Mesodermal cell (in vitro differentiated cells): ENCODE data around the gene KNOP1.
"Not testable (repeated sequence)": the region's sequence is repeated elsewhere in the genome, so short reads cannot be mapped to it uniquely, and the experiment has no call there.

ENCODE experiments used
- H3K27ac ChIP-seq: 2 replicates; pipeline ENCODE4 v1.7.0; 2013; ENCODE audit warnings: mild to moderate bottlenecking, low read depth, low read length, moderate library complexity; ENCODE audit not compliant: severe bottlenecking
- H3K36me3 ChIP-seq: 2 replicates; pipeline ENCODE4 v1.7.1; 2013; ENCODE audit warnings: mild to moderate bottlenecking, low read length, moderate library complexity; ENCODE audit not compliant: control insufficient read depth, insufficient read depth
- H3K4me1 ChIP-seq: one replicate; pipeline ENCODE4 v1.7.1; 2013; ENCODE audit warnings: mild to moderate bottlenecking, low read length; ENCODE audit not compliant: insufficient read depth, control insufficient read depth, poor library complexity, severe bottlenecking
- H3K4me3 ChIP-seq: 2 replicates; pipeline ENCODE4 v1.7.0; 2013; ENCODE audit warnings: low read length, control low read depth, mild to moderate bottlenecking; ENCODE audit not compliant: insufficient read depth, poor library complexity, severe bottlenecking; ENCODE audit errors: extremely low read depth
- H3K9me3 ChIP-seq: 2 replicates; pipeline ENCODE4 v1.7.1; 2013; ENCODE audit warnings: mild to moderate bottlenecking, low read length, moderate library complexity; ENCODE audit not compliant: control insufficient read depth
- WGBS, 2 experiments: methylation state at CpG; one replicate each; pipeline ENCODE4 v1.1.5; 2013; ENCODE audit warnings: missing lambda C conversion rate in 2 of 2; ENCODE audit not compliant: insufficient coverage in 2 of 2; 5-methylcytosine and 5-hydroxymethylcytosine counted together

Gene KNOP1

DNA sequence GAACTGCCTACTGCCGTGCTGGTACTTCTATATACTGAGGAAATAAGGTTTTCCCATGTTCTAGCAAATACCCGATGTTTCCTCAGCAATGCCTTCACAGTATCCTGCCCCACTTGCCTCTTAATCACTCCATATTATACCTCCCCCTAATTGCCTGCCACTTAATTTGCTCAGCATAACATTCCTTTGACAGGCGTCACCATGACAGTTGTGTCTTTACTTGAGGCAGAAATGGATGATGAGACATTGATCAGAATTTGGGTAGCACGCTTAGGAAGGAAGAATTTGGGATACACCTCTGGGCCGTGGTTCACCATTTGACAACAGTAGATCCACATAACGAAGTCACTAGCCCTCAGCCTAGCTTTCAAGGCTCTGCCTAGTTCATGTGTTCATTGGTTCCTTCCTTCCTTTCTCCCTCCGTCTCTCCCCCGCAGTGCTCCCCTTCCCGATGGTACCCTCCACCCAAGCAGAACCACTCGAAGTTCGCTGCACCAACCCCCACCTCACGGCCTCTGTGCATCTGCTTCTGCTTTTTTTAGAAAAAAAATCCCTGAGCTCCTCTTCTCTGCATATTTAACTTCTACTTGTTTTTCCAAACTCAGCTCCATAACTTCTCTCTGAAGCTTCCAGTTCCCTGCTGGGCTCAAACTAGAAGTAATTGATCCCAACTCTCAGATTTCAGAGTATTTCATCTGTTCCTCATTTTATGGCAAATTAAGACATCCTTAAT is 19.4 kb upstream of the KNOP1 start:
- Histone ChIP-seq H3K27ac (no peak overlapping the region), H3K36me3 (peaks cover 43% of the 10 kb centered on the region), H3K9me3 (no peaks in the 10 kb centered on the region), H3K4me1 (no peaks in the 10 kb centered on the region), H3K4me3 (no peak overlapping the region)
- 83 to 92% methylated on average over 10 of the region's 12 CpGs for WGBS, 2 experiments

DNA sequence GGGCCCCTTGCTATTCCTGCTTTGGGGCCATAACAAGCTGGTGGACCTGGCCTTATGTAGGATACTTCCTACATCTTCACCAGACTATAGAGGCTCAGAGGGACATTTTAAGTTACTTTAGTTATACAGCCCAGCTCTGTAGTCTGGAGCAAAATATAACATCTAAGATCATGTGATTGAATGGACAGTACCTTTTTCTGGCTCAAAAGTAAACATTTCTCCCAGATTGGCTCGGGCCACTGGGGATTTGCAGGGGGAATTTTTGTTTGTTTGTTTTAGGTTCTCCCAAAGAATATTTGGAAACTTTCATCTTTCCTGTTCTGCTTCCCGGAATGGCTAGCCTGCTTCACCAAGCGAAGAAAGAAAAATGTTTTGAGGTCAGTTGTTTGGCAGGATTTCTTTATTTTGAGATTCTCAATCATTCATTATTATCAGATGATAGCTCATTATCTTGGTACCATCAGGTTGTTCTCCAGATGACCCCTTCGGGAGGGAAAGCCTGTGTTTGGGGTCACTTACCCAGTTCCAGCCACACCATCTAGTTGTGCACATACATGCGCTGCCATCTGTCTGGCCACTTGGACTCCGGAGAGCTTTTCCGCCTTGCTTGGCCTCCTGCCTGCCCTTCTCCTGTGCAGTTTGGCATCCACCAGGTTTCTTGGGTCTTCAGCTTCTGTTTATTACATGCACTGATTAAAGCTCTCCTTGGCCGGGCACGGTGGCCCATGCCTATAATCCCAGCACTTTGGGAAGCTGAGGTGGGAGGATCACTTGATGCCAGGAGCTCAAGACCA is 17.2 kb upstream of the KNOP1 start:
- Histone ChIP-seq H3K9me3 (no peaks in the 10 kb centered on the region), H3K4me3 (no peak overlapping the region), H3K36me3 (peaks cover 43% of the 10 kb centered on the region), H3K4me1 (no peaks in the 10 kb centered on the region), H3K27ac (no peak overlapping the region)
- WGBS, 2 experiments = 93 to 100% methylated on average over 7 of the region's 9 CpGs

DNA sequence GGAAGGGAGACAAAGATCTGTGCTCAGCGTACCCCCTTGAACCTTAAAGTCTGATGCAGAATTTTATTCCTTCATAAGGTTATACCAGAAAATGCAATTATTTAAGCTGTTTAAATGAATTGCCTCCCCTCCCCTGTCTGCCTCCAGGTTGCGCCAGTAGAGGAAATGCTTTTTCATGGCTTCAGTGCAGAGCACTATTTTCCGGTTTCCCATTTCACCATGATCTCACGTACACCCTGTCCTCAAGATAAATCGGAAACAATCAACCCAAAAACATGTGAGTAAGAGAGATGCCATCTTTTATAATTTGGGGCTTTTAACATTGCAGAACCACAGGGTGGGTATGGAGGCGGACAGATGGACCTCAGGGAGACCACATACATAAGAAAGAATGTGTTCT is 15.5 kb upstream of the KNOP1 start:
- 79% methylated on average over 4 of the region's 6 CpGs; no CpG with 5 or more reads in 1 of the 2 experiments for WGBS, 2 experiments
- Histone ChIP-seq H3K4me3 (no peak overlapping the region), H3K27ac (no peak overlapping the region), H3K9me3 (no peaks in the 10 kb centered on the region), H3K4me1 (no peaks in the 10 kb centered on the region), H3K36me3 (peaks cover 43% of the 10 kb centered on the region)

DNA sequence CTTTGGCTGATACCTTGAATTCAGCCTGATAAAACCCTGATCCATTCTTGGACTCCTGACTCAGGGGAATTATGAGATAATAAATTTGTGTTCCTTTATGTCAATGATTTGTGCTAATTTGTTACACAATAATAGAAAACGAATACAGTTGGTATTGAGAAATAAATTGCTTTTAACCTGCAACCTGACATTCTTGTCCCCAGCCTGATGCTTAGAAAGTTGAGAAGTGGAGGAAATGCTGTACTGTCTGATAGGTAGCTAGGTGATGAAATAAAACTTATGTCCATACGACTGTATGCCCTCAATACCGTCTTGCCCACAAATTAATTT is 10.6 kb upstream of the KNOP1 start:
- Histone ChIP-seq H3K4me1 (no peaks in the 10 kb centered on the region), H3K4me3 (no peak overlapping the region), H3K9me3 (no peaks in the 10 kb centered on the region), H3K36me3 (peaks cover 2% of the 10 kb centered on the region), H3K27ac (no peak overlapping the region)
- WGBS, 2 experiments = 85% methylated on average over 2 of the region's 3 CpGs; no CpG with 5 or more reads in 1 of the 2 experiments

GRCh38 chr16:19722981-19723380 is 5.0 kb upstream of the KNOP1 start:
- no peak overlapping the region for H3K27ac ChIP-seq
- H3K36me3 ChIP-seq = no peaks in the 10 kb centered on the region
- H3K4me1 ChIP-seq = no peaks in the 10 kb centered on the region
- no peak overlapping the region for H3K4me3 ChIP-seq
- WGBS, 2 experiments = 74 to 77% methylated on average over 7 of the region's 7 CpGs
- H3K9me3 ChIP-seq = no peaks in the 10 kb centered on the region

DNA sequence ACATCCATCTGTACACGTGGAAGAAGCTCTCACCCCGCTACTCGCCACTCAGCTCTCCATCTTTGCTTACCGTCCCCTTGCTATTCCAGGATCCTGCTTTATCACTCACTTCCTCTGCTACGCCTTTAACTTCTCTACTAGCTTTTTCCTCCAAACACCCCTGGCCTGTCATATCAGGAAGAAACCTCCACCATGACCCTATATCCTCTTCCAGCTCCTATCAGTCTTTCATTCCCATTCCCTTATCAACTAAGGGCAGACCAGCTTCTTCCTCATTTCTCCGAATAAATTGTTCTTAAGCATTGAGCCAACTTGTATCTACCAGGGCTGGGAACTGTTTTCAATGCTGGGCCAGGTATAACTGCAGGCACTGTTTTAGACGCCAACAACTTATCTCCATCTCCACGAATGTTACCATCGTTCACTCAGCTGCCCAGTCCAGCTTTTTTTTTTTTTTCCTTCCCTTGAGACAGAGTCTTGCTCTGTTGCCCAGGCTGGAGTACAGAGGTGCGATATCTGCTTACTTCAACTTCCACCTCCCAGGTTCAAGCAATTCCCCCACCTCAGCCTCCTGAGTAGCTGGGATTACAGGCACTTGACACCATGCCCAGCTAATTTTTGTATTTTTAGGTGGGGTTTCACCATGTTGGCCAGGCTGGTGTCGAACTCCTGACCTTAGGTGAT is 4.4 kb upstream of the KNOP1 start:
- Histone ChIP-seq H3K4me1 (no peaks in the 10 kb centered on the region), H3K9me3 (no peaks in the 10 kb centered on the region), H3K4me3 (no peak overlapping the region), H3K36me3 (no peaks in the 10 kb centered on the region), H3K27ac (no peak overlapping the region)
- WGBS, 2 experiments = 87 to 89% methylated on average over 8 to 10 of the region's 11 CpGs

DNA sequence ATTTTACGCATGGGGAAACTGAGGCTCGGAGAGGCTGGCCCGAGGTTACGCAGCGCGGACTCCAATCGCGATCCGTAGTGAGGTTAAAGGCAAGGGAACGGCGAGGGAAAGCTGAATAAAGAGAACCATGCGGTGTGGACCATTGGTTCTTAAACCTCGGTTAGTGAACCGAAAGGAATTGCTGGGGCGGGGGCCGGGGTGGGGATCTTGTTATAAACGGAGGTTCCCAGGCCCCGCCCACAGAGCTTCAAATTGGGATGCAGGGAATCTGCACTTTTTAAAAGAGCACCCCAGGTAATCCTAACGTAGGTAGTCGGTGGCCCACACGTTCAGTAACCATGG is 568 bp upstream of the KNOP1 start:
- 0 to 1% methylated on average over 18 to 21 of the region's 21 CpGs for WGBS, 2 experiments

GRCh38 chr16:19717314-19717713 is 713 bp downstream of the KNOP1 start:
- H3K4me3 ChIP-seq = peak overlapping the region; percentile 88
- no peaks in the 10 kb centered on the region for H3K4me1 ChIP-seq
- peak overlapping the region; percentile 84 for H3K27ac ChIP-seq
- H3K9me3 ChIP-seq = no peaks in the 10 kb centered on the region
- H3K36me3 ChIP-seq = peaks cover 33% of the 10 kb centered on the region
- WGBS, 2 experiments = 0% methylated on average over 7 to 9 of the region's 10 CpGs

More for the DNA sequence above, 568 bp upstream of the KNOP1 start:
- peaks cover 20% of the 10 kb centered on the region for H3K36me3 ChIP-seq
- H3K4me3 ChIP-seq = peak overlapping the region; percentile 88
- peak overlapping the region; percentile 57 for H3K27ac ChIP-seq
- H3K9me3 ChIP-seq = no peaks in the 10 kb centered on the region
- no peaks in the 10 kb centered on the region for H3K4me1 ChIP-seq

- peaks cover 38% of the 10 kb centered on the region for H3K36me3 ChIP-seq
- 37 to 40% methylated on average over 2 to 5 of the region's 11 CpGs for WGBS, 2 experiments
- peak overlapping the region; percentile 88 for H3K4me3 ChIP-seq
- H3K4me1 ChIP-seq, H3K9me3 ChIP-seq, H3K27ac ChIP-seq: not testable (repeated sequence)
Measured at GRCh38 chr16:19716728-19717127, 1.3 kb downstream of the KNOP1 start.

DNA sequence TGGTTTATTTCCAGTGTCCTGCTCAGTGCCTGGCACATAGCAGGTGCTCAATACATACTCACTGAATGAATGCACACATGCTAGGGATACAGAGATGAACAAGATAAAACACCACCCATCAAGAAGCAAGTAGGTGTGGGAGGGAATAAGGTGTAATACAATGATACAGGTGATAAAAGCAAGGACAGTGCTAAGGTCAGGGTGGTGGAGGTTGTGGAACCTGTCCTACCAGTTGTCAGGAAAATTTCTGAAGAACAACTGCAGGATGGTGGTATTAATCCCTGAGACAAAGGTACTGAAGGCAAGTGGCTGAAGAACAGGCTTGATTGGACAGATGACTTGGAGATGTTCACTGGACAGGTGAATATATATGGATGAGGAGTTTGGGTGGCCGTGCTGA is 1.8 kb downstream of the KNOP1 start:
- Histone ChIP-seq H3K4me1 (no peaks in the 10 kb centered on the region), H3K4me3 (no peak overlapping the region), H3K9me3 (no peaks in the 10 kb centered on the region), H3K36me3 (peaks cover 44% of the 10 kb centered on the region), H3K27ac (no peak overlapping the region)
- WGBS, 2 experiments = 88 to 90% methylated on average over 1 of the region's 1 CpG
